GM03348 (cell line): ENCODE results near the gene SPNS1.
"Not testable (repeated sequence)": the region's sequence is repeated elsewhere in the genome, so short reads cannot be mapped to it uniquely, and the experiment has no call there.

ENCODE experiments used
- DNase-seq: peaks from one replicate; pipeline ENCODE4 v3.0.0; 2012; ENCODE audit warnings: low spot score

The SPNS1 gene

GRCh38 chr16:28990375-28991040 lies 15.9 kb downstream of the SPNS1 start:
- DNase-seq, result no peak

- DNase-seq, result no peak
Measured at GRCh38 chr16:28991687-28992086, 17.1 kb downstream of the SPNS1 start.

- DNase-seq, result no peak
Measured at GRCh38 chr16:28992496-28992895, 17.9 kb downstream of the SPNS1 start.

- no peak for DNase-seq
Measured at GRCh38 chr16:28998837-28999236, 24.3 kb downstream of the SPNS1 start.

GRCh38 chr16:28999577-28999976 lies 25.0 kb downstream of the SPNS1 start:
- DNase-seq, result no peak

- DNase-seq, result no peak
Measured at GRCh38 chr16:29000019-29000418, 25.4 kb downstream of the SPNS1 start.

- DNase-seq, result not testable (repeated sequence)
Measured at GRCh38 chr16:29004496-29005139, 30.0 kb downstream of the SPNS1 start.

- DNase-seq, result peak; percentile 70
Measured at GRCh38 chr16:29007730-29008593, 33.4 kb downstream of the SPNS1 start.

- DNase-seq, result no peak
Measured at GRCh38 chr16:29009050-29009837, 34.7 kb downstream of the SPNS1 start.

GRCh38 chr16:29009838-29010166 lies 35.2 kb downstream of the SPNS1 start:
- no peak for DNase-seq

- no peak for DNase-seq
Measured at GRCh38 chr16:29011112-29011511, 36.5 kb downstream of the SPNS1 start.

- no peak for DNase-seq
Measured at GRCh38 chr16:29011851-29012250, 37.3 kb downstream of the SPNS1 start.

- no peak for DNase-seq
Measured at GRCh38 chr16:29012913-29013553, 38.5 kb downstream of the SPNS1 start.

- DNase-seq, result no peak
Measured at GRCh38 chr16:29014561-29015069, 40.0 kb downstream of the SPNS1 start.

GRCh38 chr16:29022196-29022595 lies 47.6 kb downstream of the SPNS1 start:
- no peak for DNase-seq

GRCh38 chr16:29023279-29024277 lies 49.0 kb downstream of the SPNS1 start:
- no peak for DNase-seq

- no peak for DNase-seq
Measured at GRCh38 chr16:29024278-29024677, 49.7 kb downstream of the SPNS1 start.

- DNase-seq, result no peak
Measured at GRCh38 chr16:29025218-29025617, 50.6 kb downstream of the SPNS1 start.

- DNase-seq, result no peak
Measured at GRCh38 chr16:29025735-29026134, 51.2 kb downstream of the SPNS1 start.

- DNase-seq, result no peak
Measured at GRCh38 chr16:29028457-29029167, 54.0 kb downstream of the SPNS1 start.
